Aorta (tissue), 5 donors: ENCODE data around the gene CASTOR1. TPM values are rescaled to one million over a fixed set of nuclear protein-coding genes. Genes with fewer than 3 reads are reported as not detected.

ENCODE experiments used
- ATAC-seq: fragments of 200-7000 bp; cut with Tn5 transposase; one replicate; pipeline ENCODE4 v1.9.1; 2022; ENCODE audit warnings: moderate library complexity; ENCODE audit not compliant: low FRiP score
- DNase-seq, 2 donors: peaks; one replicate each; pipeline ENCODE4 v3.0.0-alpha.2; 2020
- H3K27ac ChIP-seq, 2 donors: one replicate each; pipeline ENCODE4 v1.5.1; 2013; ENCODE audit warnings: low read length in 2 of 2, mild to moderate bottlenecking in 2 of 2, moderate library complexity in 2 of 2, control low read depth in 1 of 2, inconsistent platforms in 1 of 2, low read depth in 1 of 2
- H3K27me3 ChIP-seq, 2 donors: one replicate each; pipeline ENCODE4 v1.6.1; 2013; ENCODE audit warnings: control low read depth in 1 of 2, low read length in 1 of 2, mild to moderate bottlenecking in 1 of 2, moderate library complexity in 1 of 2; ENCODE audit not compliant: insufficient read depth in 2 of 2, control insufficient read depth in 1 of 2
- H3K36me3 ChIP-seq, 2 donors: one replicate each; pipeline ENCODE4 v1.6.1; 2013; ENCODE audit warnings: control low read depth in 1 of 2, low read length in 1 of 2, mild to moderate bottlenecking in 1 of 2; ENCODE audit not compliant: insufficient read depth in 2 of 2, control insufficient read depth in 1 of 2
- H3K4me1 ChIP-seq, 2 donors: one replicate each; pipeline ENCODE4 v1.6.1; 2013; ENCODE audit warnings: low read length in 2 of 2, control low read depth in 1 of 2, mild to moderate bottlenecking in 1 of 2, moderate library complexity in 1 of 2; ENCODE audit not compliant: insufficient read depth in 2 of 2, control insufficient read depth in 1 of 2
- H3K4me3 ChIP-seq, 2 donors: one replicate each; pipeline ENCODE4 v1.5.1; 2013; ENCODE audit warnings: low read length in 2 of 2, control low read depth in 1 of 2, mild to moderate bottlenecking in 1 of 2
- H3K9me3 ChIP-seq: one replicate; pipeline ENCODE4 v1.6.1; 2013; ENCODE audit warnings: mild to moderate bottlenecking, low read length; ENCODE audit not compliant: control insufficient read depth
- WGBS, 2 donors: extraction: QIAGEN DNeasy Blood & Tissue Kit; methylation state at CpG; one replicate each; pipeline ENCODE4 v1.1.7; 2013; 5-methylcytosine and 5-hydroxymethylcytosine counted together
- intact Hi-C, 2 donors: fragments of 100-400 bp; cut with DNase I; formaldehyde crosslinking; loops; one replicate each; pipeline versions ENCODE4 v1.14.2 to v1.15.0; 2022
- polyA plus RNA-seq, 2 donors: library from polyadenylated mRNA; stranded (reverse); fragments of 200-250 nt; gene quantifications; one replicate each; pipeline ENCODE4 v1.2.3, GENCODE V29; 2013
- total RNA-seq, 2 donors: library from RNA; stranded (reverse); fragmentation: NEBNext Ultra II Directional; extraction: Animal tissue kit (Norgen Biotek cat#: 25700); gene quantifications; one replicate each; pipeline ENCODE4 v1.2.1, GENCODE V29; 2021
- donor health status: healthy with polysubstance abuse.
- donor health status: Bipolar disorder and iron deficiency.
- donor health status: DM: no; HTN: no; CAD: no.
- donor health status: DM: no; HTN: no; CAD: no.
- donor health status: DM: yes; HTN: yes; CAD: no.

Gene CASTOR1
- total and polyA plus RNA-seq, 4 donors, result 4.0 to 14.0 (median 13.5) TPM

DNA sequence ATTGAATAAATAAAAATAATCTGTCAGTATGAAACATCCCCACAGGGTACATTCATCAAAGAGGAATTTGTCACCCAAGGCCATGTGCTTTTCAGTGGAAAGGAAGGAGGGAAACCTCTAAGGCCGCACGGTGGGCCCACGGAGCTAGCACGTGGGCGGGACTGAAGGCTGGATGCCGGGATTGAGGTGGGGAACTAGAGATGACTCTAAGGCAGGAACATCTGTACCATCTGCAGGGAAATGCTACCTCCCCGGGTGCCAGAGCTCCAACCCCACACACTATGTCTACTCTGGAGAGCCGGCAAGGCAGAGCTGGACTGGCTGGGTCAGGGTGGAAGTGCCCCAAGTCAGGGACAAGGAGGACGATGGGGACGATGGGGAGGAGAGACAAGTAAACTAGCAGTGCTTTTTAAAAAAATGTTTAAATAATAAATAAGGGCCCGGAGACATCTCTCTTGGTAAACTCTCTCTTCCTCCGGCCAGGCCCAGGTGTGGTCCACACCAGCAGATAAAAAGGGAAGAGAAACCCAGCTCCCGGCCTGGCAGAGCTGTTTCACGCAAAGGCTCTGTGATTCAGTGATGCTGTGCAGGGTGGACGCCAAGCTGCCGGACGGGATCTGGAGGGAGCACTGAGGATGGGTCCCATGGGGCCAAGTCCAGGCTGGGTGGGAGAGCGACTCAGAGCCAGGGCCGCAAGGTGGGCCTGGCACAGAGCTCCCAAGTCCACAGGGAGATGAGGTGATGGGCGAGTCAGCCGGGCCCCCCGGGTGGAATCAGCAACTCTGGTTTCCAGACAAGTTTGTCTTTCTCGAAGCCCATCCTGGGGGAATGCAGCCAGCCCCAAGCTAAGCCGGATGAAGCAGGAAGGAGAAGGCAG, 48.5 kb downstream of the CASTOR1 start:
- intact Hi-C loops, result no loop called here
- 89 to 92% methylated on average over 24 of the region's 24 CpGs for WGBS, 2 donors

DNA sequence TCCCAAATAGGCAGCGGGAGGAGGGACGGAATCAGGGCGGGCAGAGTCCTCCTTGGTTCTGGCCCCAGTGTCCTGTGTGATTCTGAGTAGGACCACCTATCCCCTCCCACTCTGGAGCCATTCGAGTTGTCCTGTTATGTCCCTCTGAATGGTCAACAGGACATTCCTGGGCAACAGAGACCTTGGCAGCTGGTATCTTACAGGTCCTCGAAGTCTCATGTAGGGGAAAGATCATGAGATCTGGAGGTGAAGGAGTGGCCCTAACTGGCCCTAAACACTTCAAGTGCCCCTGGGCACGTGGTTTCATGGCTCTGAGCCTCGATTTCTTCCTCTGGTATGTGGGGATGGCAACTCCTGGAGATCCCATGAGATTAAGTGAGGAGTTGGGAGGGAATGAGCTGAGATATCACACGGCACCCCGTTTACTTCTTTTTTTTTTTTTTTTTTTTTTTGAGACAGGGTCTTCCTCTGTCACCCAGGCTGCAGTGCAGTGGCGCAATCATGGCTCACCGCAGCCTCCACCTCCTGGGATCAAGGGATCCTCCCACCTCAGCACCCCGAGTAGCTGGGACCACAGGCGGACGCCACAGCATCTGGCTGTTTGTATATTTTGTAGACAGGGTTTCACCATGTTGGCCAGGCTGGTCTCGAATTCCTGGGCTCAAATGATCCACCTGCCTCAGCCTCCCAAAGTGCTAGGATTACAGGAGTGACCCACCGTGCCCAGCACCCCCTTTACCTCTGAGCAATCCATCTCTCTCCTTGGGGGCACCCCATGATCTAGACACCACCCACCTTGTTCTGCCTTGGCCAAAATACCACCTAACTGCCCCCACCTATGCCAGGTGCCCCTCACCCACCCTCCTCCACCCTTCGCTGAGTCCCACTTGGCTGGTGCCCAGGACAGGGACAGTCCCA, 49.6 kb downstream of the CASTOR1 start:
- ATAC-seq (no peak), DNase-seq (no peak)
- WGBS, 2 donors, result 89 to 90% methylated on average over 17 of the region's 17 CpGs
- intact Hi-C loops, result no loop called here
- Histone ChIP-seq H3K4me1 (no peaks in the 10 kb centered on the region), H3K27me3 (no peaks in the 10 kb centered on the region), H3K36me3 (no peaks in the 10 kb centered on the region), H3K9me3 (no peaks in the 10 kb centered on the region), H3K4me3 (no peak overlapping the region), H3K27ac (no peak overlapping the region)

More for the DNA sequence above, 48.5 kb downstream of the CASTOR1 start:
- Histone ChIP-seq H3K4me1 (peaks cover 0 to under 1% of the 10 kb centered on the region in 2 donors), H3K9me3 (no peaks in the 10 kb centered on the region), H3K27ac (no peak overlapping the region), H3K4me3 (no peak overlapping the region), H3K27me3 (no peaks in the 10 kb centered on the region), H3K36me3 (no peaks in the 10 kb centered on the region)
- ATAC-seq (no peak), DNase-seq (no peak)

DNA sequence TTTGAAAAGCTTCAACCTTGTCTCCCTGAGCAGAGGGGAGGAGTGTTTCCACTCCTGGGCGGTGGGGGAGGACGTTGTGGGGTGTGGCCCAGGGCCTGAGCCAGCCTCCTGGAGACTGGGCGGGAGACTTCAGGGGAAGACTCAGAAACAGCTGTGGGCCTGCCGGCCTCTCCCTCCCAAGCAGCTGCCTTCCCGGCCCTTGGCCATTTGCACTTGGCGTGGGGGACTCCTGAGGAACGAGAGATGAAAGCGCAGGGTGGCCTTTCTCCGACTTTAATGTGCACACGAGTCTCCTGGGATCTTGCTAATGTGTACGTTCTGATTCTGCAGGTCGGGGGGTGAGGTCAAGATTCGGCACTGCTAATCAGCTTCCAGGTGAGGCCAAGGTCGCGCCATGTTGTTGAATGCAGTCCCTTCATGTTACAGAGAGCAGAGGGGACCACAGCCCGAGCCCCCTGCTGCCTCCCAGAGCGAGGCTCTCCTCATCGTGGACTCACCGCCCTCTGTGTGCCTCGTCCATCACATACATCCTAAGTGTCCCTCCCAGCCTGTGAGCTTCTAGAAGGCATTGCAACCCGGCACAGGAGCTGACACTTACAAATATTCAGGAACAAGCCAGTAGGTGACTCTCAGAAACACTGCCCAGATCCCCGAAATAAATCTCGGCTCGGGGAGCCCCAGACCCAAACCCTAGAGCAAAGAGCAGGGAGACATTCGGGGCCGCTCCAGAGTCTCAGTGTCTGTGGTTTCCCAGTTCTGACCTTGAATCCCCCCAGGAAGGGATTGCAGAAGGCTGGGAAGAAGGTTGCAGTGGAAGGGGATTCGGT, 50.4 kb downstream of the CASTOR1 start:
- WGBS, 2 donors, result 91 to 92% methylated on average over 27 of the region's 27 CpGs
- DNase-seq (no peak), ATAC-seq (no peak)
- Histone ChIP-seq H3K36me3 (no peaks in the 10 kb centered on the region), H3K4me3 (no peak overlapping the region), H3K9me3 (no peaks in the 10 kb centered on the region), H3K27ac (no peak overlapping the region), H3K27me3 (no peaks in the 10 kb centered on the region), H3K4me1 (no peaks in the 10 kb centered on the region)
- intact Hi-C loops, result no loop called here

DNA sequence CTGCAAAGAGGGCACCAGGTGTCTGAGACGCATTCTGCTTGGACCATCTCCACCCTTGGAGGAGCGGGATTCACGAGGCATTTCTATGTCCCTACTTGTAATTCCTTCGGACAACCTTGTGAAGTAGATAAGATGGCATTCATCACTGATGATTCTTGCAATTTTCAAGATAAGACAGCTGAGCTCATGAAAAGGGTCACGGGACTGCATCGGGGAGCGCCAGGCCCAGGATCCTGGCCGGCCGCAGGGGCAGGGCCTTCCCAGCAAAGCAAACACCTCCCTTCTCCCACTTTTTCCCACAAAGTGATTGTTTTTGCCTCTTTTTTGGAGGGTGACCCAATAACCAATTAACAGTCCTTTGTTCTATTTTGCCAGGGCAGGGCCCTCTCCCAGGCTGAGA, 51.2 kb downstream of the CASTOR1 start:
- ATAC-seq, result no peak
- H3K27ac ChIP-seq, result no peak overlapping the region
- no peak for DNase-seq
- WGBS, 2 donors, result 96 to 98% methylated on average over 9 of the region's 9 CpGs
- no peaks in the 10 kb centered on the region for H3K27me3 ChIP-seq
- H3K4me1 ChIP-seq, result no peaks in the 10 kb centered on the region
- no peaks in the 10 kb centered on the region for H3K36me3 ChIP-seq
- intact Hi-C loops, result no loop called here
- no peak overlapping the region for H3K4me3 ChIP-seq
- no peaks in the 10 kb centered on the region for H3K9me3 ChIP-seq

DNA sequence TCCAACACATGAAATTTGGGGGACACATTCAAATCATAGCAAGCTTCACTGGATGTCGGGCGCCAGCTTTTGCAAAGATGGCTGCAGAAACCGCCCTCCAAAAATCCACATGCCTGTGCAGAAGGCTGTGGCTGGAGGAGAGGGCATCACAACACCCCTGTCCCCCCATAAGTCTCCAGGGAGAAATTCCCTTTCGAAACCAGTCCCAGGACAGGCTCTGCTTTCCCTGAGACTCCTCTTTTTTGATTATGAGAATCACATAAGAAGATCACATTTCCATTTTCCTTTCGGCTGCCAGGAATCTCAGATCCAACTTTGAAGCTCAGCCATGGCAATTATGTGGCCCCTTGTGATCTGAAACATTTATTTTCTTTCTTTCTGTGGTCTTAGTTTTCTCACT, 52.4 kb downstream of the CASTOR1 start:
- intact Hi-C loops, result no loop called here
- no peak for ATAC-seq
- 97 to 98% methylated on average over 5 of the region's 5 CpGs for WGBS, 2 donors
- H3K4me3 ChIP-seq, result no peak overlapping the region
- no peak for DNase-seq
- no peaks in the 10 kb centered on the region for H3K27me3 ChIP-seq
- H3K27ac ChIP-seq, result no peak overlapping the region
- no peaks in the 10 kb centered on the region for H3K36me3 ChIP-seq
- H3K4me1 ChIP-seq, result no peaks in the 10 kb centered on the region
- no peaks in the 10 kb centered on the region for H3K9me3 ChIP-seq

DNA sequence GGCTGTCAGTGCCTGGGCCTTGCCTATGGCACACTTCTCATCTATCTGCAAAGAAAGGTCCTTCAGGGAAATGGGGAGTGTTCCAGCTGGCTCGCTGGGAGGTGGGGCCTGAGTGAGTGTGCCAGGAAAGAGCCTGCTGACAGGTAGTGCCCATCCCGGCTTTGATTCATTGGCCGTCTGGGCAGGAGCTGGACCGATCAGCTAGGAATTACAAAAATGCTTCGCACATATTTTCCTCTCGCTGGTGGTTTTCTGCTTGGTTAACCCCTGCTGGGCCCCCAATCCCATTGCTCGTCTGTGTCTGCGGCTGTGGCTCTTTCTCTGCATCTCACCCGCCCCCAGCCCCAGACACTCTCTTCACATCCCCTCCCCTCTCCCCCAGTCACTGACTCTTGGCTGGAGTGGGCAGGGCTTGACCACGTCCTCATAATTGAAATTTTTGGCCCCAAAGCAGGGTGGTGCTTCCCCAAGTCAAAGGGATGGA, 53.6 kb downstream of the CASTOR1 start:
- Histone ChIP-seq H3K36me3 (no peaks in the 10 kb centered on the region), H3K9me3 (no peaks in the 10 kb centered on the region), H3K4me3 (no peak overlapping the region), H3K4me1 (no peaks in the 10 kb centered on the region), H3K27ac (no peak overlapping the region), H3K27me3 (no peaks in the 10 kb centered on the region)
- ATAC-seq, result no peak
- WGBS, 2 donors, result 36 to 48% methylated on average over 10 of the region's 10 CpGs
- no peak for DNase-seq
- intact Hi-C loops, result no loop called here
